Body of pancreas (tissue), 4 donors: Measurements from ENCODE around the gene CUEDC2.

ENCODE experiments used
- POLR2A ChIP-seq, 3 donors: fragments of 450-650 bp; IDR thresholded peaks; one replicate each; pipeline ENCODE4 v1.6.1; 2016; ENCODE audit warnings: antibody characterized with exemption in 3 of 3, mild to moderate bottlenecking in 2 of 3
- TF ChIP-seq, protein P1 (sequence below), 7 experiments: fragments of 450-650 bp in 4 of 7; fragments of 200-600 bp in 3 of 7; sonication (generic) in 3 of 7; IDR thresholded peaks; one replicate each; pipeline ENCODE4 v1.5.1; 2016 to 2019; ENCODE audit warnings: antibody characterized with exemption in 7 of 7

- TF ChIP-seq, protein P1, sequence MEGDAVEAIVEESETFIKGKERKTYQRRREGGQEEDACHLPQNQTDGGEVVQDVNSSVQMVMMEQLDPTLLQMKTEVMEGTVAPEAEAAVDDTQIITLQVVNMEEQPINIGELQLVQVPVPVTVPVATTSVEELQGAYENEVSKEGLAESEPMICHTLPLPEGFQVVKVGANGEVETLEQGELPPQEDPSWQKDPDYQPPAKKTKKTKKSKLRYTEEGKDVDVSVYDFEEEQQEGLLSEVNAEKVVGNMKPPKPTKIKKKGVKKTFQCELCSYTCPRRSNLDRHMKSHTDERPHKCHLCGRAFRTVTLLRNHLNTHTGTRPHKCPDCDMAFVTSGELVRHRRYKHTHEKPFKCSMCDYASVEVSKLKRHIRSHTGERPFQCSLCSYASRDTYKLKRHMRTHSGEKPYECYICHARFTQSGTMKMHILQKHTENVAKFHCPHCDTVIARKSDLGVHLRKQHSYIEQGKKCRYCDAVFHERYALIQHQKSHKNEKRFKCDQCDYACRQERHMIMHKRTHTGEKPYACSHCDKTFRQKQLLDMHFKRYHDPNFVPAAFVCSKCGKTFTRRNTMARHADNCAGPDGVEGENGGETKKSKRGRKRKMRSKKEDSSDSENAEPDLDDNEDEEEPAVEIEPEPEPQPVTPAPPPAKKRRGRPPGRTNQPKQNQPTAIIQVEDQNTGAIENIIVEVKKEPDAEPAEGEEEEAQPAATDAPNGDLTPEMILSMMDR (IDR thresholded peaks at IDR 0.05): no peak
- no peak for TF ChIP-seq POLR2A (IDR thresholded peaks at IDR 0.05)
These were observed 30.2 kb upstream of the CUEDC2 start for GRCh38 chr10:102462512-102463054.
